IMR-90 (cell line): ENCODE measurements around the gene NLGN3.

Experiments
- CTCF ChIP-seq: conservative IDR thresholded peaks from 2 replicates; pipeline ENCODE4 v1.5.1; 2012; ENCODE audit warnings: mild to moderate bottlenecking, low read depth, low read length, improper control_type of control experiment
- FOS ChIP-seq: fragments of 150-350 bp; IDR thresholded peaks from 2 replicates; pipeline ENCODE4 v1.6.1; 2016; ENCODE audit warnings: low read depth, low read length
- MXI1 ChIP-seq: IDR thresholded peaks from 2 replicates; pipeline ENCODE4 v1.6.1; 2012; ENCODE audit warnings: low read depth, mild to moderate bottlenecking, low read length, moderate library complexity, borderline replicate concordance
- POLR2A ChIP-seq: IDR thresholded peaks from 2 replicates; pipeline ENCODE4 v1.6.1; 2012; ENCODE audit warnings: mild to moderate bottlenecking, low read depth, low read length
- TF ChIP-seq, protein P1 (sequence below): fragments of 150-350 bp; IDR thresholded peaks from 2 replicates; pipeline ENCODE4 v1.6.1; 2016; ENCODE audit warnings: low read depth, mild to moderate bottlenecking, low read length, moderate library complexity, borderline replicate concordance

DNA sequence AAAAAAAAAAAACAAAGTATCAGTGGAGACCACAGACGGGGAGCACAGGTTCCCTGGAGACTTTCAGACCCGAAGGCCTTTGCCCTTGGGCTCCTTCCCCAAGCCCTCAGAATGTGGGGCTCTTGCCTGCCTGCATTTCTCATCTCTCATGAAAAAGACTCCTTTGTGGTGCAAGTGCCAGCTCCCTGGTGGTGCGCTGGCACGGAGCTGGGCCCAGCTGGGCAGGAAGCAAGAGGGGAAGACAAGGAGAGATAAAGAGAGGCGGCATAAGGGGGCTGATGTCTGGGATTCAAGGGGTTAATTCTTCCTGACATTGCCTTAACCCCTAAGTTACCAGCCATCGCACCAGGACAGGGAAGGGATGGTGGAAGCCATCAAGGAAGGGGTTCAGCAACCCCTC lies 21.8 kb downstream of the NLGN3 start:
- TF ChIP-seq FOS (no peak), CTCF (no peak), POLR2A (no peak), MXI1 (no peak)
- TF ChIP-seq, protein P1, sequence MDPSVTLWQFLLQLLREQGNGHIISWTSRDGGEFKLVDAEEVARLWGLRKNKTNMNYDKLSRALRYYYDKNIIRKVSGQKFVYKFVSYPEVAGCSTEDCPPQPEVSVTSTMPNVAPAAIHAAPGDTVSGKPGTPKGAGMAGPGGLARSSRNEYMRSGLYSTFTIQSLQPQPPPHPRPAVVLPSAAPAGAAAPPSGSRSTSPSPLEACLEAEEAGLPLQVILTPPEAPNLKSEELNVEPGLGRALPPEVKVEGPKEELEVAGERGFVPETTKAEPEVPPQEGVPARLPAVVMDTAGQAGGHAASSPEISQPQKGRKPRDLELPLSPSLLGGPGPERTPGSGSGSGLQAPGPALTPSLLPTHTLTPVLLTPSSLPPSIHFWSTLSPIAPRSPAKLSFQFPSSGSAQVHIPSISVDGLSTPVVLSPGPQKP: no peak
